ACC112 (cell line): Measurements from ENCODE around the gene SLC38A8.
A peak's percentile ranks its signal among the peaks of the same experiment; 100 is the strongest.

ENCODE experiments used
- H2AFZ ChIP-seq: fragments of 200-600 bp; sonication (generic); one replicate; pipeline ENCODE4 v1.6.0; 2017; ENCODE audit warnings: antibody characterized with exemption, low read length; ENCODE audit not compliant: unreplicated experiment
- H3K27ac ChIP-seq: fragments of 200-600 bp; sonication (generic); 2 replicates; pipeline ENCODE4 v1.5.1; 2014; ENCODE audit warnings: low read depth, mild to moderate bottlenecking, antibody characterized with exemption, low read length, moderate library complexity
- H3K27me3 ChIP-seq: fragments of 200-600 bp; sonication (generic); 2 replicates; pipeline ENCODE4 v1.6.1; 2014; ENCODE audit warnings: mild to moderate bottlenecking, antibody characterized with exemption, low read length, moderate library complexity, mixed read lengths; ENCODE audit not compliant: insufficient read depth
- H3K36me3 ChIP-seq: fragments of 200-600 bp; sonication (generic); 2 replicates; pipeline ENCODE4 v1.6.1; 2016; ENCODE audit warnings: mild to moderate bottlenecking, antibody characterized with exemption, low read length, moderate library complexity, mixed read lengths; ENCODE audit not compliant: insufficient read depth
- H3K4me1 ChIP-seq: fragments of 200-600 bp; sonication (generic); one replicate; pipeline ENCODE4 v1.6.1; 2016; ENCODE audit warnings: low read length, mixed read lengths; ENCODE audit not compliant: insufficient read depth, unreplicated experiment, control insufficient read depth
- H3K4me3 ChIP-seq: fragments of 200-600 bp; sonication (generic); 2 replicates; pipeline ENCODE4 v1.5.1; 2014; ENCODE audit warnings: mild to moderate bottlenecking, low read depth, low read length
- H3K79me2 ChIP-seq: fragments of 200-600 bp; sonication (generic); one replicate; pipeline ENCODE4 v1.6.0; 2016; ENCODE audit warnings: low read length; ENCODE audit not compliant: control insufficient read depth, unreplicated experiment, insufficient read depth

The SLC38A8 gene

GRCh38 chr16:83970430-83970815 lies 72.2 kb downstream of the SLC38A8 start:
- H3K79me2 ChIP-seq = no peaks in the 10 kb centered on the region
- H3K27me3 ChIP-seq = peaks cover 6% of the 10 kb centered on the region; the same call in 1 of the 2 replicates

DNA sequence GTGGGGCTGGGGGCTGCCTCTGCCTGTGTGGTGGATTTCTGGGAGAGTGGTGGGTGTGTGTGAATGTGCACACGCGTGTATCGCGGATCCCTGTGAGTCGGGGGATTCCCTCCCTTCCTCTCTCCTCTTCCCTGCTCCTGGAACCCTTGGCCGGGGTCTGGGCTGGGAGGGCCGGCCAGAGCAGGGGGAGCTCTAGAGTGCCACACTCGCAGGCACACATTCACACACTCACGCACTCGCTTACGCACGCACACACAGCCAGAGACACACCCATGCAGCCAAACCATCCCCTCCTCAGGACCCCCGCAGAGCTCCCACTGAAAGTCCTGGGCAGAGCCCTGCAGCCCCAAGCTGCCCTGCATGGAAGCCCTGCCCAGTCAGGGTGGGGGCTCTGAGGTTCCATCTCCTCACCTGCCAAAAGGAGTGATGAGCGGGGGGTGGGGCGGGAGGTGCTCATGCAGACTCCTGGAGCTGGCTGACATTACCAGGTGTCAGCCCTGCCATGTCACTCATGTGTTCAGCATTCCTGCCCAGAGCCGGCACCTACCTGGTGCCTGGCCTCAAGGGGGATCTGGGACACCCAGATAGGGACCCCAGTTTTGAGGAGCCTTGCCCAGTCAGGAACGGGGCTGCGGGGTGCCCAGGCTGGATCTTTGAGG lies 72.7 kb downstream of the SLC38A8 start:
- H3K79me2 ChIP-seq = no peaks in the 10 kb centered on the region
- no peaks in the 10 kb centered on the region for H3K36me3 ChIP-seq
- no peak overlapping the region for H3K4me3 ChIP-seq

More at GRCh38 chr16:83970430-83970815, 72.2 kb downstream of the SLC38A8 start:
- Histone ChIP-seq H3K27ac (no peak overlapping the region), H3K4me1 (no peaks in the 10 kb centered on the region), H3K36me3 (no peaks in the 10 kb centered on the region), H2AFZ (no peak overlapping the region), H3K4me3 (no peak overlapping the region)

GRCh38 chr16:83968891-83969649 lies 73.5 kb downstream of the SLC38A8 start:
- Histone ChIP-seq H2AFZ (no peak overlapping the region), H3K79me2 (no peaks in the 10 kb centered on the region), H3K27me3 (peaks cover 6% of the 10 kb centered on the region; the same call in 1 of the 2 replicates), H3K4me3 (no peak overlapping the region), H3K4me1 (no peaks in the 10 kb centered on the region), H3K27ac (no peak overlapping the region), H3K36me3 (no peaks in the 10 kb centered on the region)

More for the DNA sequence above, 72.7 kb downstream of the SLC38A8 start:
- Histone ChIP-seq H3K27me3 (peaks cover 6% of the 10 kb centered on the region; the same call in 1 of the 2 replicates), H3K4me1 (no peaks in the 10 kb centered on the region), H2AFZ (no peak overlapping the region), H3K27ac (no peak overlapping the region)

- Histone ChIP-seq H3K79me2 (no peaks in the 10 kb centered on the region), H3K4me3 (peak overlapping the region; percentile 68; the same call in 1 of the 2 replicates), H2AFZ (no peak overlapping the region), H3K4me1 (no peaks in the 10 kb centered on the region), H3K27ac (no peak overlapping the region), H3K27me3 (peaks cover 6% of the 10 kb centered on the region; the same call in 1 of the 2 replicates), H3K36me3 (no peaks in the 10 kb centered on the region)
Observed at GRCh38 chr16:83968306-83968851, 74.2 kb downstream of the SLC38A8 start.

DNA sequence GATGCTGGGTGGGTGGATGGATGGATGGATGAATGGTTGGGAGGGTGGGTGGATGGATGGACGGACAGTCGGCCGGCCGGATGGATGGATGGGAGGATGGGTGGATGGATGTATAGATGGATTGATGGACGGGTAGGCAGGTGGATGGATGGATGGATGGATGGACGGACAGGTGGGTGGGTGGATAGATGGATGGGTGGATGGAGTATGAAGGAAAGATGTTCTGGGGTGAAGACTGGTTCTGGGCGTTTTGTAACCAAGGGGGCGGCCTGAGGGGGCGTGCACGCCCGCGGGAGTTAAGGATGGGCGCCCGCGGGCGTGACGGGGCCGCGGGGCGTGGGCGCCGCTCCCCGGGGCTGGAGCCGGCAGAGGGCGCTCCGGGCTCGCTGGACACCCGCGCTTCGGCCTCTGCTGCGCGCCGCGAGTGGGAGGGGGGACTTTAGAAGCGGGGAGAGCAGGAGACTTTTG lies 74.7 kb downstream of the SLC38A8 start, which contains the start of gene NECAB2:
NECAB2 (plus strand) TSS at position 407 of the 468 bp plus-strand sequence. CDS start 405 bp downstream, outside the sequence.
- Histone ChIP-seq H3K79me2 (no peaks in the 10 kb centered on the region), H3K27me3 (peaks cover 6% of the 10 kb centered on the region; the same call in 1 of the 2 replicates), H3K4me3 (peak within 1 kb of the TSS; percentile 68; the same call in 1 of the 2 replicates), H3K27ac (no peak within 1 kb of the TSS), H3K36me3 (no peaks in the 10 kb centered on the region), H2AFZ (no peak within 1 kb of the TSS), H3K4me1 (no peaks in the 10 kb centered on the region)

GRCh38 chr16:83967091-83967490 lies 75.5 kb downstream of the SLC38A8 start:
- Histone ChIP-seq H3K27ac (no peak overlapping the region), H3K79me2 (no peaks in the 10 kb centered on the region), H2AFZ (no peak overlapping the region), H3K36me3 (no peaks in the 10 kb centered on the region), H3K4me1 (no peaks in the 10 kb centered on the region), H3K27me3 (peaks cover 6% of the 10 kb centered on the region; the same call in 1 of the 2 replicates), H3K4me3 (no peak overlapping the region)

- no peaks in the 10 kb centered on the region for H3K4me1 ChIP-seq
- H3K27ac ChIP-seq = no peak overlapping the region
- H3K4me3 ChIP-seq = no peak overlapping the region
- H2AFZ ChIP-seq = no peak overlapping the region
- H3K36me3 ChIP-seq = no peaks in the 10 kb centered on the region
- H3K27me3 ChIP-seq = peaks cover 6% of the 10 kb centered on the region; the same call in 1 of the 2 replicates
- no peaks in the 10 kb centered on the region for H3K79me2 ChIP-seq
Observed at GRCh38 chr16:83966153-83966696, 76.4 kb downstream of the SLC38A8 start.

GRCh38 chr16:83965444-83966152 lies 77.0 kb downstream of the SLC38A8 start:
- Histone ChIP-seq H2AFZ (no peak overlapping the region), H3K27ac (no peak overlapping the region), H3K36me3 (no peaks in the 10 kb centered on the region), H3K79me2 (no peaks in the 10 kb centered on the region), H3K27me3 (peaks cover 6% of the 10 kb centered on the region; the same call in 1 of the 2 replicates), H3K4me3 (no peak overlapping the region), H3K4me1 (no peaks in the 10 kb centered on the region)

DNA sequence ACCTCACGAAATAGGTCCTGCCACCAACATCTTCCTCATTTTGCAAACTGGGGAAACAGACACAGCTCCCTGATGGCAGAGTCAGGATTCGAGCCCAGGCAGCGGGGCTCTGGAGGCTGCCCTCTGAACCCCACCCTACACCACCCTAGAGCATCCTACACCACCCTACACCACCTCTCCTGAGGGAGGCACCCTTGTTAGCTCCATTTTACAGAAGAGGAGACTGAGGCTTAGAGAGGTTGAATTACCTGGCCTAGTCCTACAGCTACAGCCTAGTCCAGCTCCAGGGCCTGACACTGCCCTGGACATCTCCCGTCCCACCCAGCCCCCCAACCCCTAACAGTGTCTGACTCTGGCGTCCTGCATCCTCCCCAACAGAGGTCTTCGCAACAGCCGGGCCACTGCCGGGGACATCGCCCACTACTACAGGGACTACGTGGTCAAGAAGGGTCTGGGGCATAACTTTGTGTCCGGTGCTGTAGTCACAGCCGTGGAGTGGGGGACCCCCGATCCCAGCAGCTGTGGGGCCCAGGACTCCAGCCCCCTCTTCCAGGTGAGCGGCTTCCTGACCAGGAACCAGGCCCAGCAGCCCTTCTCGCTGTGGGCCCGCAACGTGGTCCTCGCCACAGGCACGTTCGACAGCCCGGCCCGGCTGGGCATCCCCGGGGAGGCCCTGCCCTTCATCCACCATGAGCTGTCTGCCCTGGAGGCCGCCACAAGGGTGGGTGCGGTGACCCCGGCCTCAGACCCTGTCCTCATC lies 77.7 kb downstream of the SLC38A8 start:
- Histone ChIP-seq H3K4me1 (no peaks in the 10 kb centered on the region), H3K36me3 (peaks cover 2% of the 10 kb centered on the region; the same call in 1 of the 2 replicates), H3K27me3 (peaks cover 6% of the 10 kb centered on the region; the same call in 1 of the 2 replicates), H2AFZ (no peak overlapping the region), H3K27ac (no peak overlapping the region), H3K79me2 (no peaks in the 10 kb centered on the region), H3K4me3 (no peak overlapping the region)
